ENCODE measurements around the gene CCDC197.

- TF ChIP-seq RFX5 (IDR thresholded peaks at IDR 0.05; ENCODE audit: low read depth, low read length) = no peak
- TF ChIP-seq FOXK2 (conservative IDR thresholded peaks at IDR 0.05 in 1 of 2, IDR thresholded peaks at IDR 0.05 in 1 of 2; ENCODE audit: low read depth in 2 of 2) = no peak
Observed at GRCh38 chr14:94028450-94028826, 31.3 kb downstream of the CCDC197 start.
